A549 (cell line): ENCODE measurements around the gene LTA.

Experiments used
- FOSB ChIP-seq: fragments of 250-450 bp; sonication (Bioruptor Pico); IDR thresholded peaks from 2 replicates; pipeline ENCODE4 v1.5.0; 2020; ENCODE audit warnings: mild to moderate bottlenecking, moderate library complexity
- TF ChIP-seq, protein P1 (sequence below): fragments of >200 bp; sonication (Bioruptor Twin); formaldehyde crosslinking; IDR thresholded peaks from 3 replicates; pipeline ENCODE4 v1.5.1; 2016

DNA sequence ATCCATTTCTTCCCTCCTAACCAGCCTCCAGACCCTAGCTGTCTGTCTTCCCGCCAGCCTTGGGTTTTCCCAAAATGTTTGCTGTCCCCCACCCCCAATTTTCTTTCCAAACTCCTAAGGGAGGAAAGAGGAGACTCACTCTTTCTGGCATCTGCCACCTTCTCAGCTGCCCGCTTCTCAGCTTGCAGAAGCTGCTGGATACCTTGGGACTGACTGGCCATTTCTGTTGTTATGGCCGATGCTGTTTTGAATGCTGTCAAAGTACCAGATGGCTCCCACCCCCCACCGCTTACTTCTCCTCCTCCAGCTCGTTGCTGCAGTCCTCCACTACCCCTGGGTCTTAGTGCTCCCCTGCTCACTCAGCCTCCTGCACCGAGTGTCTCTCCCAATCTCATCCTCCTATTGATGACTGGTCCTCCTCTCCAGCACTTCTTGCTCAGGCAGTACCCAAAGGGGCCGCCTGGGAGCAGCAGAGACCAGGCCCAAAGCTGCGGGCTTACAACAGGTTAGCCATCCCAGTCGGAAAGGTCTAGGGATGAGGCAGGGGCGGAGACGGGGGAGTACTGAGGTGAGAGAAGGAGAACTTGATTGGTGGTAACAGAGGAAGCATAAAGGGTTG is 25.6 kb upstream of the LTA start, which contains the start of gene ATP6V1G2:
- TF ChIP-seq, protein P1, sequence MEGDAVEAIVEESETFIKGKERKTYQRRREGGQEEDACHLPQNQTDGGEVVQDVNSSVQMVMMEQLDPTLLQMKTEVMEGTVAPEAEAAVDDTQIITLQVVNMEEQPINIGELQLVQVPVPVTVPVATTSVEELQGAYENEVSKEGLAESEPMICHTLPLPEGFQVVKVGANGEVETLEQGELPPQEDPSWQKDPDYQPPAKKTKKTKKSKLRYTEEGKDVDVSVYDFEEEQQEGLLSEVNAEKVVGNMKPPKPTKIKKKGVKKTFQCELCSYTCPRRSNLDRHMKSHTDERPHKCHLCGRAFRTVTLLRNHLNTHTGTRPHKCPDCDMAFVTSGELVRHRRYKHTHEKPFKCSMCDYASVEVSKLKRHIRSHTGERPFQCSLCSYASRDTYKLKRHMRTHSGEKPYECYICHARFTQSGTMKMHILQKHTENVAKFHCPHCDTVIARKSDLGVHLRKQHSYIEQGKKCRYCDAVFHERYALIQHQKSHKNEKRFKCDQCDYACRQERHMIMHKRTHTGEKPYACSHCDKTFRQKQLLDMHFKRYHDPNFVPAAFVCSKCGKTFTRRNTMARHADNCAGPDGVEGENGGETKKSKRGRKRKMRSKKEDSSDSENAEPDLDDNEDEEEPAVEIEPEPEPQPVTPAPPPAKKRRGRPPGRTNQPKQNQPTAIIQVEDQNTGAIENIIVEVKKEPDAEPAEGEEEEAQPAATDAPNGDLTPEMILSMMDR, result peak; percentile 79
- TF ChIP-seq FOSB (CRISPR knock-in tag), result no peak
